Measurements from ENCODE around the gene ZNF91. TPM values are rescaled to one million over a fixed set of nuclear protein-coding genes. Genes with fewer than 3 reads are reported as not detected.

The ZNF91 gene
- polyA plus RNA-seq, 1 donor (not counting 4 experiments of a cell fraction or from before 2014, with no cell fraction given) = 14.1 TPM

DNA sequence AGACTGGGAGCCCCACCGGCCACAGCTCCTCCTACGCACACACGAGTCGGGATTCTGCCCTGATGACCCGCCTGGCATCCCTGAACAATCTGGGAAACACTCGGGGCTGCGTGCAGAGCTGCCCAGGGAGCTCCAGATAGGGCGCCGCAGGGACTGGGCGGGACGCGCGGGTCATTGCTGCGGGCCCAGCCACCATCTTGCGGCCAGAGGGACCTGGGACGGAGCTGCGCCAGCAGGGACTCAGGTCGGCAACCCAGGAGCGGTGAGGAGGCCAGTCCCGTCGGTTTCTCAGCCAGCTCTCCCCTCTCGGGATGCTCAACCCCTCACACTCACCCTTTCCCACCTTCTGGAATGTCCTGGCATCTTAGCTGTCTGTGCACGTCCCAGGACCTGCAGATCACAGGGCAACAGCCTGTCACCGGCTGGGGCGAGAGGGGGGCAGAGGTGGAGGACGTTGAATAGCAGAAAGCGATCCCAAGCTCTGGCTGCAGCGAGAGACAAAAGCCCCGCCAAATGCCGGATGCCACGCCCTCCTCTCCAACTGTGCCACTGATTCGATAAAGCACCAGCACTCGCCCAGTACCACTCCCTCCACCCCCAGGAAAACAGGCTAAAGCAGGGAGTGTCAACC is 20.4 kb upstream of the ZNF91 start:
- peak overlapping the region; percentile 13 to 52 (median 31) for H3K4me3 ChIP-seq (ENCODE audit: control insufficient read depth in 2 of 3, extremely low read depth in 1 of 3, insufficient read depth in 2 of 3, low read depth in 1 of 3, low read length in 3 of 3)
- no peak overlapping the region for H3K27ac ChIP-seq (ENCODE audit: control insufficient read depth, insufficient read depth, low read length)
- H3K9ac ChIP-seq (ENCODE audit: control insufficient read depth, extremely low read depth, insufficient read depth, low read length) = peak overlapping the region; percentile 9
- no peaks in the 10 kb centered on the region for H3K9me3 ChIP-seq (ENCODE audit: control insufficient read depth, low read depth, low read length)
- TF ChIP-seq EZH2 (IDR thresholded peaks at IDR 0.05; ENCODE audit: low read length) = no peak
- TF ChIP-seq, protein P1, sequence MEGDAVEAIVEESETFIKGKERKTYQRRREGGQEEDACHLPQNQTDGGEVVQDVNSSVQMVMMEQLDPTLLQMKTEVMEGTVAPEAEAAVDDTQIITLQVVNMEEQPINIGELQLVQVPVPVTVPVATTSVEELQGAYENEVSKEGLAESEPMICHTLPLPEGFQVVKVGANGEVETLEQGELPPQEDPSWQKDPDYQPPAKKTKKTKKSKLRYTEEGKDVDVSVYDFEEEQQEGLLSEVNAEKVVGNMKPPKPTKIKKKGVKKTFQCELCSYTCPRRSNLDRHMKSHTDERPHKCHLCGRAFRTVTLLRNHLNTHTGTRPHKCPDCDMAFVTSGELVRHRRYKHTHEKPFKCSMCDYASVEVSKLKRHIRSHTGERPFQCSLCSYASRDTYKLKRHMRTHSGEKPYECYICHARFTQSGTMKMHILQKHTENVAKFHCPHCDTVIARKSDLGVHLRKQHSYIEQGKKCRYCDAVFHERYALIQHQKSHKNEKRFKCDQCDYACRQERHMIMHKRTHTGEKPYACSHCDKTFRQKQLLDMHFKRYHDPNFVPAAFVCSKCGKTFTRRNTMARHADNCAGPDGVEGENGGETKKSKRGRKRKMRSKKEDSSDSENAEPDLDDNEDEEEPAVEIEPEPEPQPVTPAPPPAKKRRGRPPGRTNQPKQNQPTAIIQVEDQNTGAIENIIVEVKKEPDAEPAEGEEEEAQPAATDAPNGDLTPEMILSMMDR (optimal IDR thresholded peaks at IDR 0.05 in 1 of 3, IDR thresholded peaks at IDR 0.05 in 1 of 3, conservative IDR thresholded peaks at IDR 0.05 in 1 of 3; ENCODE audit: extremely low read depth in 1 of 3, insufficient read depth in 2 of 3, low read length in 3 of 3) = no peak
- H3K79me2 ChIP-seq (ENCODE audit: control insufficient read depth, insufficient read depth, low read length) = no peaks in the 10 kb centered on the region
- no peak for DNase-seq (ENCODE audit: low read depth, low spot score)
- H3K4me2 ChIP-seq (ENCODE audit: control insufficient read depth, extremely low read depth, insufficient read depth, low read depth, low read length) = peak overlapping the region; percentile 71
- no peaks in the 10 kb centered on the region for H4K20me1 ChIP-seq (ENCODE audit: control insufficient read depth, extremely low read depth, insufficient read depth, low read length)
- H3K4me1 ChIP-seq (ENCODE audit: control insufficient read depth, extremely low read depth, insufficient read depth, low read length) = no peaks in the 10 kb centered on the region
- H3K36me3 ChIP-seq (ENCODE audit: control insufficient read depth in 2 of 2, extremely low read depth in 1 of 2, insufficient read depth in 2 of 2, low read length in 2 of 2) = no peaks in the 10 kb centered on the region
- H3K9me1 ChIP-seq (ENCODE audit: control insufficient read depth, extremely low read depth, insufficient read depth, low read length) = no peaks in the 10 kb centered on the region
- FAIRE-seq = no peak
- dilution Hi-C loops (cut with MboI; ENCODE audit: extremely low pct_ligation_motif_present, low sequenced_read_pairs) = no loop called here
- H3K27me3 ChIP-seq (ENCODE audit: control insufficient read depth, extremely low read depth, insufficient read depth, low read length) = no peaks in the 10 kb centered on the region
- peak overlapping the region; percentile 41 for H2AFZ ChIP-seq (ENCODE audit: control insufficient read depth, low read length)

DNA sequence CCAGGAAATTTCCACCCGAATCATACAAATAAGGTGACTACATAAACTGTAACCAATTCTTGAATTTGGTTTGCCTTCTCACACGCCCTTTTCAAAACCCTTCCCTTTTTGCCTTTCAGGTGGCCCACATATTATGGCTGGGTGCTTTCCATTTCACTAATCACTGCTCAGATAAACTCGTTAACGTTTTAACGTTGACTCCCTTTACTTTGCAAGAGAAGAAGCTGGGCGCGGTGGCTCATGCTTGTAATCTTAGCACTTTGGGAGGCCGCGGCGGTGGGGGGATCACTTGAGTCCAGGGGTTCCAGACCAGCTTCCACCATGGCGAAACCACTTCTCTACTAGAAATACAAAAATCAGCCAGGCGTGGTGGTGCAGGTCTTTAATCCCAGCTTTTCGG is 19.8 kb upstream of the ZNF91 start:
- Histone ChIP-seq H3K9me1 (ENCODE audit: control insufficient read depth, extremely low read depth, insufficient read depth, low read length) (no peaks in the 10 kb centered on the region), H3K4me3 (ENCODE audit: control insufficient read depth in 2 of 3, extremely low read depth in 1 of 3, insufficient read depth in 2 of 3, low read depth in 1 of 3, low read length in 3 of 3) (peak overlapping the region in 1 of 3 experiments; percentile 31), H3K9ac (ENCODE audit: control insufficient read depth, extremely low read depth, insufficient read depth, low read length) (no peak overlapping the region), H3K9me3 (ENCODE audit: control insufficient read depth, low read depth, low read length) (no peaks in the 10 kb centered on the region), H3K4me2 (ENCODE audit: control insufficient read depth, extremely low read depth, insufficient read depth, low read depth, low read length) (peak overlapping the region; percentile 71), H4K20me1 (ENCODE audit: control insufficient read depth, extremely low read depth, insufficient read depth, low read length) (no peaks in the 10 kb centered on the region), H3K27me3 (ENCODE audit: control insufficient read depth, extremely low read depth, insufficient read depth, low read length) (no peaks in the 10 kb centered on the region), H3K27ac (ENCODE audit: control insufficient read depth, insufficient read depth, low read length) (no peak overlapping the region), H3K79me2 (ENCODE audit: control insufficient read depth, insufficient read depth, low read length) (no peaks in the 10 kb centered on the region), H3K36me3 (ENCODE audit: control insufficient read depth in 2 of 2, extremely low read depth in 1 of 2, insufficient read depth in 2 of 2, low read length in 2 of 2) (no peaks in the 10 kb centered on the region), H2AFZ (ENCODE audit: control insufficient read depth, low read length) (peak overlapping the region; percentile 41), H3K4me1 (ENCODE audit: control insufficient read depth, extremely low read depth, insufficient read depth, low read length) (no peaks in the 10 kb centered on the region)
- FAIRE-seq (no peak), DNase-seq (ENCODE audit: low read depth, low spot score) (no peak)
- TF ChIP-seq EZH2 (IDR thresholded peaks at IDR 0.05; ENCODE audit: low read length) = no peak
- TF ChIP-seq, protein P1 (optimal IDR thresholded peaks at IDR 0.05 in 1 of 3, IDR thresholded peaks at IDR 0.05 in 1 of 3, conservative IDR thresholded peaks at IDR 0.05 in 1 of 3; ENCODE audit: extremely low read depth in 1 of 3, insufficient read depth in 2 of 3, low read length in 3 of 3) = no peak
- dilution Hi-C loops (cut with MboI; ENCODE audit: extremely low pct_ligation_motif_present, low sequenced_read_pairs) = no loop called here
